Thyroid gland (tissue), 4 donors: Measurements from ENCODE around the gene WNT10A.

Source experiments
- CTCF ChIP-seq, 6 experiments: fragments of 200-600 bp in 3 of 6; fragments of 450-650 bp in 3 of 6; sonication (generic) in 3 of 6; IDR thresholded peaks; one replicate each; pipeline ENCODE4 v1.5.1; 2016 to 2019; ENCODE audit warnings: antibody characterized with exemption in 6 of 6, mild to moderate bottlenecking in 2 of 6, inconsistent platforms in 1 of 6, moderate library complexity in 1 of 6
- POLR2A ChIP-seq, 2 donors: fragments of 450-650 bp; IDR thresholded peaks; one replicate each; pipeline ENCODE4 v1.6.1; 2017; ENCODE audit warnings: antibody characterized with exemption in 2 of 2, mild to moderate bottlenecking in 2 of 2, moderate library complexity in 1 of 2

- no peak for TF ChIP-seq CTCF (IDR thresholded peaks at IDR 0.05)
- no peak for TF ChIP-seq POLR2A (IDR thresholded peaks at IDR 0.05)
Observed at GRCh38 chr2:218878926-218879761, 1.5 kb upstream of the WNT10A start.
